GM08714 (cell line): ENCODE results near the gene MSANTD2.

Source experiments
- H3K4me3 ChIP-seq: fragments of 200-500 bp; sonication (Bioruptor generic); 2 replicates; pipeline ENCODE4 v1.5.1; 2014; ENCODE audit warnings: mild to moderate bottlenecking, low read length, inconsistent platforms
- ZNF274 ChIP-seq: IDR thresholded peaks from 2 replicates; pipeline ENCODE4 v1.6.1; 2012; ENCODE audit warnings: mild to moderate bottlenecking, low read depth, low read length

MSANTD2 gene

GRCh38 chr11:124746621-124747243 is 53.5 kb downstream of the MSANTD2 start:
- peak overlapping the region; percentile 66; the same call in 1 of the 2 replicates for H3K4me3 ChIP-seq
- TF ChIP-seq ZNF274: no peak

DNA sequence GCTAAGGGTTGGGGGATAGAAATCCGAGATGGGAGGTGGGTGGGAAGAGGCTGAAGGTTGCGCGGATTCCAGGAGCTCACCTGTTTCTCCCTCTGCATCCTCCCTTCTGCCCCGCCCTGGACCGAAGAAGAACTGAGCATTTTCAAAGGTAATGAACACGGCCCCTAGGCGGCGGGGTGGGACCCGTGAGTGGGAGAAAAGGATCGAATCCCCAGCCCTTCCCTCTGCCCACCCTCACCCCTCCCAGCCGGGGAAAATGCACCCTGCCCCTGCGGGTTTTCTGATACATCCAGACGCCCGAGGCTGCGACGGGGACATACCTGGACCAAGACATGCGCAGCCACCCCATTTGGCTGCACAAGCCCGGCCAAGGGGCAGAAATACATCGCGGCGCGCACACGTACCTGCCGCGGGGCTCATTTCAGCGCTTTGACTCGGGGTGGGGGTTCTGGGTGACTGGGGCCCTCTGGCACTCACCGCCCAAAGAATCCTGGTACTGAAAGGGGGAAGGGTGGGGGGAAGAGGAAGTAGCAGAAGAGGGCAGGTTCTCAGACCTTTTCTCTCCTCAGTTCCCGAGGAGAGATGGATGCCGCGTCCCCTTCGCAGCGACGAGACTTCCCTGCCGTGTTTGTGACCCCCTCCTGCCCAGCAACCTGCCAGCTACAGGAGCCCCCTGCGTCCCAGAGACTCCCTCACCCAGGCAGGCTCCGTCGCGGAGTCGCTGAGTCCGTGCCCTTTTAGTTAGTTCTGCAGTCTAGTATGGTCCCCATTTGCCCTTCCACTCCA is 54.2 kb downstream of the MSANTD2 start:
- H3K4me3 ChIP-seq: peak overlapping the region; percentile 66; the same call in 1 of the 2 replicates
- TF ChIP-seq ZNF274: no peak

- TF ChIP-seq ZNF274: no peak
- no peak overlapping the region; the same call in 1 of the 2 replicates for H3K4me3 ChIP-seq
Observed at GRCh38 chr11:124745270-124745834, 54.9 kb downstream of the MSANTD2 start.

DNA sequence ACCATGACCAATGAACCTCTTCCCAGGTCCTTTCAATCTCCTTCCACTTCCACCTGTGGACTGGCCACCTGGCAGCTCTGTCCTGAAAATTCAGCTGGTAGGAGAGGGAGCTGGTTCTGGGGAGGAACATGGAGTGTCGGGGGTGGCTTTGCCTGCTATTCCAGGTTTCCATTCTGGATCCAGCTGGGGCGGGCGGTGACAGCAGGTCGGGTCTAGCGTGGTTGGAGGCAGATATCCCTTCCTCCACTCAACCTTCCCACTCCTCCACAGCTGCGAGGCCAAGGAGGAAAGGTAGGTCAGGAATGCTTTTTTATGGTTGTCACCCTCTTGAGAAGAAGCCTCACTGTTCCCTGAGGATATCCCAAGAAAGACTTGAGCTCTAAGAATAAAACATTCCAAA is 57.2 kb downstream of the MSANTD2 start:
- H3K4me3 ChIP-seq: no peak overlapping the region

GRCh38 chr11:124742555-124742954 is 57.7 kb downstream of the MSANTD2 start:
- no peak overlapping the region for H3K4me3 ChIP-seq
- no peak for TF ChIP-seq ZNF274

More for the DNA sequence above, 57.2 kb downstream of the MSANTD2 start:
- TF ChIP-seq ZNF274: no peak

- no peak for TF ChIP-seq ZNF274
- peak overlapping the region; percentile 67; the same call in 1 of the 2 replicates for H3K4me3 ChIP-seq
Observed at GRCh38 chr11:124740277-124740882, 59.8 kb downstream of the MSANTD2 start.

GRCh38 chr11:124739479-124740276 is 60.5 kb downstream of the MSANTD2 start, which contains the start of gene NRGN:
NRGN (plus strand) TSS chr11:124739942; CDS start chr11:124740085, 143 bp downstream.
- H3K4me3 ChIP-seq: peak within 1 kb of the TSS; percentile 67; the same call in 1 of the 2 replicates
- no peak for TF ChIP-seq ZNF274

DNA sequence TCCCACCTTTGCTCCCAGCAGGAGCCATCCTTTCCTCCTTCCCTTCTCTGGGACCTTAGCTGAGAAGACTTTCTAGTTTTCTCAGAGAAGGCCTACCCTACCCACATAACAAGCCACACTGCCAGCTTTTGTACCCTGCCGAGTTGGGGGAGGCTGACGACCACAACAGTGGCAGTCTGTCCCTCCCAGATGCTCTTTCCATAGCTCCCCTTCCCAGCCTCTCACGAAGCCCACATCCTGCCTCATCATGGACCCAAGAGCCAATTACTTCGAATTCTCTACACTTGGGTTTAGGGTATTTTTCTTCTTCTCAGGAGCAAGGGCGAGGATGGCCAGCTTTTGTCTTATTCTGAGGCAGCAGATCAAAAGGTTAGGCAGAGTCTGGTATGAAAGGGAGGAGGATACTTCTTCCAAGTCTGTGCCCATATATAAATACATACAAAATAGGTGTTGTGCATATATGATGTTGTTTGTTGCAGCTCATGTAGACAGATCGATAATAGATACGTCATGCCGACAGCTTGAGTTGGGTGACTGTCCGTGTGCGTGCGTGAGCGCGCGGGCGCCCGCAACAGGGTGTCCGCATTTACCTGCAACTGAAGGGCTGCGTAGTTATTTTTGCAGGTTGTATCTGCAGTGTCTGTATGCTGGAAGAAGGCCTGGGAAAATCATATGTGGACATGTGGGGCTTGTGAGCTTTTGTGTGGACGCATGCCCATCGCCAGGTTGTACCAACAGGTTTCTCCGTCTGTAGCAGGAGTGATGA is 61.3 kb downstream of the MSANTD2 start:
- TF ChIP-seq ZNF274: no peak
- peak overlapping the region; percentile 10; the same call in 1 of the 2 replicates for H3K4me3 ChIP-seq

- H3K4me3 ChIP-seq: no peak overlapping the region
Observed at GRCh38 chr11:124737638-124738305, 62.4 kb downstream of the MSANTD2 start.

GRCh38 chr11:124736736-124737135 is 63.5 kb downstream of the MSANTD2 start:
- no peak overlapping the region for H3K4me3 ChIP-seq

More at GRCh38 chr11:124737638-124738305, 62.4 kb downstream of the MSANTD2 start:
- TF ChIP-seq ZNF274: no peak

GRCh38 chr11:124732230-124732629 is 68.0 kb downstream of the MSANTD2 start:
- no peak overlapping the region for H3K4me3 ChIP-seq
- TF ChIP-seq ZNF274: no peak

More at GRCh38 chr11:124736736-124737135, 63.5 kb downstream of the MSANTD2 start:
- TF ChIP-seq ZNF274: no peak

DNA sequence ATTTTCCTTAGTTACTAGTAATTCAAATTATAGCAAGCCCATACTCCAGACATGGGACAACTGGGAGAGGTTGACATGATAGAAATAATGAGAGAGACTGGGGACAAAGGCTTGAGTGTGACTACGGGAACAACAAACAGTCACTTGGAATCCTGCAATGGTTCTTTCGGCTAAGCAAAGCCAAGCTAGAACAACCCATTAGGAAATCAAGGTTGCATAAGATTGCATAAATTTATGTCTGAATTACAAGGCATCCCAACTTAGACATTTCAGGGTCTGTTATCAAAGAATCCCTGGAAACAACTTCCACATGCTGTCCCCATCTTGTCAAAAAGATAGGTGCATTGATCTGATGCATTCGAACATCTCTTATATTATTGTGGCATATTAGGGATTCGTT is 70.6 kb downstream of the MSANTD2 start:
- TF ChIP-seq ZNF274: no peak

More for the DNA sequence above, 70.6 kb downstream of the MSANTD2 start:
- no peak overlapping the region for H3K4me3 ChIP-seq
